Stimulated activated CD4-positive, alpha-beta T cell treated with anti-CD3 and anti-CD28 coated beads, Interleukin-12 subunit alpha, Interleukin-12 subunit beta, amount 100 ng/mL, for 48 hours (primary cell): ENCODE results near the gene FNDC3B.

Experiments used
- DNase-seq, 3 donors: peaks; one replicate each; pipeline ENCODE4 v3.0.0-alpha.2; 2020; ENCODE audit warnings: low read depth in 2 of 3, low spot score in 1 of 3

FNDC3B gene

DNA sequence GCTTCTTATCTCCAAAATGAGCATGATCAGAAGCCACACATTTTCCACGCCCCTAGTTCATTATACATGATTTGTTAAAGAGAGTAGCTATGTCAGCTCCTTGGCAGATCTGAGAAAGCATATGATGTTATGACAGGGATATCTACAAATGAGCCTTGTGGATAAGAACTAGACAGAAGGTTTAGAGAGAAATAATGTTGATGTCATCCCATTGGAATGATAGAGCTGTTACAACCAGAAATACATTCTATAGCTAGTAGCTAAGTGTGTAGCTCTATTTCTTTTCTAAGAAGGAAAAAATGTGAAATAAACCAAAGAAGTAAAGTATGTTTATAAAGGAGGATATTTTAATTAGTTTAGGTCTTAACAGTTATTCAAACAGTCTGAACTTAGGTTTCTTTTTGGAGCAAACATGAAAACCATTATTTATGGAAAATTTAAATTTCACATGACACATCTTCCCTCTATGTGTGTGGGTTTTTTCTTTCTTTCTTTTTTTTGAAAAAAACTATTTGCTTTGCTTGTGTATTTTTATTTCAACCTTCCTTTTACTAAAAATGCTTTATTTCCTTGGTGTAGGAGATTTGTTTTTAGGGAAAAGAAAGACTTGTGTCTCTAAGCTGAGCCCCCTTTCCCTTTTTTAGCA is 241.2 kb downstream of the FNDC3B start:
- no peak for DNase-seq

DNA sequence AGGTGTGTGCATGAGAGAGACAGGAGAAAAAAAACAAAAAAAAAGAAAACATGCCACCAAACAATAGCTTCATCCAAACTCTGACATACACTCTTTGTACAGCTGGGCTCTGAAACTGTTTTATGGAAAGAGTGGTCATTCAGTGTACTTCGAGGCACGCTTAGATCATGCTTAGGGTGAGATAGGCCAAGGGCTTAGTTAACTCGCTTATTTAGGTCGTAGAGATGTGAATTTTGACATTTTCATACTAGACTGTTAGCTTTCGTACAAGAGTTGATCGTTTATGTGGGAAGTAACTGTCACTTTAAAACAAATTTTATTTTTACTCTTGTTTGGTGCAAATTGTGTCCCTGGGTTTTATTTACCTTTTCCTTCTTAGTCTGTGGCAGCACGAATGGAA is 242.5 kb downstream of the FNDC3B start:
- no peak for DNase-seq

DNA sequence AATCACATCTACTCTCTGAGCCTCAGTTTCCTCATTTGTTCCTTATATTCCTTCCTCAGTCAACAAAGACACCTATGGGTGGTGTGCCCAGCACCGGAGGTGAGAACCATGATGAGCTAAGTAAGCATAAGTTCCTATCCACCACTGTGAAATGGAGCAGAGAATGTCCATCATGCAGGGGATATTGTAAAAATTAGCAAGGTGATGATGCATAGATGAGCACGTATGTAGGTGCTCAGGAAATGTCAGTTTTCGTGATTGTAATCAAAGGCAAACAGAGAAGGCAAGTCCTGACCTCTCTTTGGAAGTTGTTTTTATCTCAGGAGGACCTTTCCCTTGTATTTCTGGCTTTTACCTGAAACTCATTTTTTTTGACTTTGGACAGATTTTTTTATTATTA is 243.5 kb downstream of the FNDC3B start:
- no peak for DNase-seq

DNA sequence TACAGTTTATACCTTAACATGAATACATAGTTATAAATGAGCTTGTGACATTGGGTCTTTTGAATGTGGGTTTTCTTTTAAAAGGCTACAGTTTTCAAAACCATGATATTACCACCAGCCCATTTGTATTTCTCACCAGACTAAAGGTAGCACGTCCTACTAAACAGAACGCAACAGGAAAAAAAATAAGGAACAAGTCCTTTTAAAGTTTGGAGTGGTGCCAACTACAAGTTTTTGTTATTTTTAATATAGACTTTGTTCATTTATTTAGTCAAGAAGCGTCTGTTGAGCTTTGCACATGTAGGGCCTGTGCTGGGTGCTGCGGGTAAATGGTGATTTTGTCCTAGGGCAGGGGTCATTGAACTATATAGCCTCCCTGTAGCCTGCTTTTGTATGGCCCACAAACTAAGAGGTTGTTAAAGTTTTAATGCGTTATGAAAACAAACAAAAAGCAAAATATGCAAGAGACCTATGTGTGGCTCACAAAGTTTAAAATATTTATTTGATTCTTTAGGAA is 244.5 kb downstream of the FNDC3B start:
- no peak for DNase-seq

DNA sequence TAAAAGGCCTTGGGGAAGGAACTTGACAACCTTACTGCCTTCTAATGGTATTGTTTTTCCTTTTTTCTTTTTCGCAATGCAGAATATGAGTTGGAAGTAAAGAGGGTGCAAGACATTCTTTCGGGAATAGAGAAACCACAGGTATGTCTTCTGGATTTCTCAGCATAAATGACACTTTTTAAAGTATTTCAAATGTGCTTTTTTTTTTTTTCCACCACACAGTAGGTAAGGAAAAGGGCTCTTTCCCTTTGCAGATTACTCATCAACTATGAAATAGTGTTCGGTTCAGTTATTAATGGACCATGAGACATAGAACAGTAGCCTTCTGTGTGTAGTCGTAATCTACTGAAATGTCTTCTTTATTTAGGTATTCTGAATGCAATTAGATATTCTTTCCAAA is 246.5 kb downstream of the FNDC3B start:
- no peak for DNase-seq

DNA sequence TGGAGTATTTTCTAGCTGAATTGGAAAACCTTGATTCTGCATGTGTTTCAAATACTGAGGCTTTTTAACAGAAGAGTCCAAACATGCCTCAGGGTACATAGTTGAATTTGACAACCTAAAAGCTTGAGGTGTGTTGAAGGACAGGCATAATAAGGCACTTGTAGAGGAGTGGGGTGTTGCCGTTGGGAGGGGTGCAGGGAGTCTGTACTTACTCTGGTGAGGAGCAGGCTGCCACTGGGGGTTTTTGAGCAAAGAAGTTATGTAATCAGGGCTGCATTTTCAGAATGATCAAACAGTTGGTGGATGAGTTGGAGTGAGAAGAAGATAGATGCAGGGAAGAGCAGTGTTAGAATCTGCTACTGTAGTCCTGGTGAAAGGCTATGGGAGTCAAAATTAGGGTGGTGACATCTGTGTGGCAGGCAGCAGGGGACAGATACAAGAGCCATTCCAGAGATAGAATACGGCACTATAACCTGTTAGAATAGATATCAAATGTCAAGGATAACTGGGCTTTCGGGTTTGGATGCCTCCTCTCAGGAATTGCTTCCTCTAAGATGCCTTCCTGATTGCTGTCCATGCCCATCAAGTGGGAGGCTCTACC is 247.3 kb downstream of the FNDC3B start:
- no peak for DNase-seq

DNA sequence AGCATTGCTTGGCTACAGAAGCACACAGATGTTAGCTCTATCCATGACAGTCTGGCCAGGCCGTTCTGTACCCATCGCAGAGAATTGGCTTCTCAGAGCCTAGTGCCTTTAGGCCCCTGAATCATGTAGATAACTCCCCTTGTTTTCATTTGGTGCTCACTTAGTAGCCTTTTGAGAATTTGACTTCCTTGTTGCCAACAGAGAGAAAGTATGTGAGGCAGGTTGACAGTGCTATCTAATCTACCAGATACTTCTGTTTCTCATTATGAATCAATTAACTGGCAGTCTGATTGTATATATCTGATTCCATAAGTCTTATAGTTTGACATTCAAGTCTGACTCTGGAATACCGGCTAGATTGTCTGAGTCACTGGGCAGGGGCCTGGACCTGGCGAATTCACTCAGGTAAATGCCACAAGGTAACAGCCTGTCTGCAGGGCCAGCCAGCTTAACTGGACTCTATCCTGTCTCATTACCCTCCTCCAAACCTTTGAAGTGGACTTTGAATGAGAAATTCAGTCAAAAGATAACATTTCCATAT is 248.6 kb downstream of the FNDC3B start:
- DNase-seq: no peak

DNA sequence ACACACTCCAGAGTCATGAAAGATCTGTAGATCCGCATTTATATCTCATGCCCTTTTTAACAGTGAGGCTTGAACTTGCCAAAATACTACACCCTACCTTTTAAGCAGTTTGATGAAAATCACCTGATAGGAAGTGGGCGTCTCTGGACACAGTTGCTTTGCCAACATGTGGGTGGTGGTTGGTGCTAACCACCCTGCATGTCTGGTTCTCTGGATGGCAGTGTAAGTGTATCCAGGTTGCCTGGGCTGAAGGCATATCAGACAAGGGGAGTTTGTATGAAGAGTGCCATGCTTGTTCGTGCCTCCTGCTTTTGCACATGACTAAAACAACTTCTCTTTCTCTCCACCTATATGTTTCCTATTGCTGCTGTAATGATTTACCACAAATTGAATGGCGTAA is 249.3 kb downstream of the FNDC3B start:
- DNase-seq: no peak

DNA sequence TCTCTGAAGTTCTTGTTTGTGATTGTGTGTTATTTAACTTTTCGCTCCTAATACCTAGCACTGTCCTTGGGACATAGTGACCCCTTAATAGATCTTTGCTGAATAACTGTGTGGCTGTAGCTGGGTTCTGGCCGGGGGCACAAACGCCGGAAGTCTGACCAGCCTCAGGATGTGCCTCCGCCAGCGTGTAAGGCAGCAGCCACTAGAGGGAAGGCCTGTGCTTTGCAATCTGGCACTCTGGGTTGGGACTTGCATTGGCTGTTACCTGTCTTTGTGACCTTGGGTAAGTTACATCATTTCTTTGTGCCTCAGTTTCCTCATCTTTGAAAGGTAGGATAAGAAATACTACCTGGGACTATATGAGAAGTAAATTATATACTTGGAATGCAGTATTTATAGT is 250.2 kb downstream of the FNDC3B start:
- no peak for DNase-seq

DNA sequence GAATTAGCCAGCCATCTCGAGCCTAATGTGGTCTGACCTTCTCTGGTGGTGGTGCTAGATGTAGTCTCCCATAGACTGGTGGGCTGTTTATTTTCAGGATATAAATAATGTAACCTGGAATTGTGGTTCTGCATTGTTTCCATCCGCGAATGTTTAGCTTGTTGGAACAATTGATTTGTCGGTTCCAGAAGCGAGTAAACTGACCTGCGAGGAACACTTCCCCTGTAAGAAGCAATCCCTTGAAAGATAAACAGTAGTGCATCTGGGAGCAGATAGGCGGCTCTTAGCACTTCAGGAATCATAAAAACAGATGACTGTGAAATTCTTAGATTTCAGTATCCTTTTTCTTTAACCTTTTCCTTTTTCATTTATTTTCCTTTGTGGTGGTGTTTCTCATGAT is 251.1 kb downstream of the FNDC3B start:
- no peak for DNase-seq

DNA sequence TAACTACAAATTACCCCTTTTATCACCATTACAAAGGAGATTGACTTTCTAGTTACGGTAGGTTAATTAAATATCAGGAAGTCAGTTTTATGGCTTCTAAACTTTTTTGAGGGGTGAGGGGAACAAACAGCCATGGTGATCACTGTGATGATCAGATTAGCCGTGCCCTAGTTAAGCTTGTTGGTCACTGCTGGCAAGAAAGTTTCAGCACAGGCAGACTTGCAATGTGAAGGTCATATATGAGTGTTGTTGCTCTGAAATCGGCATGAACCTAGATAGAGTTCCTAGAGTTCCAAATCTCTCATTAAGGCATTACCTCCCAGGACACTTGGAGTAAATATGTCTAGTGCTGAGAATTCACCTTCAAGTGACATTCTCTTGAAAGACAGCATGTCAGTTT is 252.3 kb downstream of the FNDC3B start:
- DNase-seq: no peak

DNA sequence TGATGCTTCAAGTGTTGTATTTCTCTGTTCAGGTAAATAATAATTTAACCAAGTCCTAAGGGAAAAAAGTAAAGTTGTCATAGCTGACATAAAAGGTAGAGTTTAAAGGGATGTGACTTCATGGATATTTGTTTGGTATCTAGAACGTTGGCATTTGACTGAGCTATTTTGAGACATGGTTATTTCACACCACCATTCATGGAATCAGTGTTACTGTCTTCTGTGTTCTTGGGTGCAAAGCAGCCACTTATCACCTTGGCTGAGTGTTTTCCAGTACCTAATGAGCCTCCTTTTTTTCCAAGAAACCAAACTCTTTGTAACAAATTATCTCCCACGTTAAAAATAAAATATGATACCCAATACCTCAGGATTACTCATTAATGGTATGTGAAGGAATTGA is 253.0 kb downstream of the FNDC3B start:
- DNase-seq: no peak

DNA sequence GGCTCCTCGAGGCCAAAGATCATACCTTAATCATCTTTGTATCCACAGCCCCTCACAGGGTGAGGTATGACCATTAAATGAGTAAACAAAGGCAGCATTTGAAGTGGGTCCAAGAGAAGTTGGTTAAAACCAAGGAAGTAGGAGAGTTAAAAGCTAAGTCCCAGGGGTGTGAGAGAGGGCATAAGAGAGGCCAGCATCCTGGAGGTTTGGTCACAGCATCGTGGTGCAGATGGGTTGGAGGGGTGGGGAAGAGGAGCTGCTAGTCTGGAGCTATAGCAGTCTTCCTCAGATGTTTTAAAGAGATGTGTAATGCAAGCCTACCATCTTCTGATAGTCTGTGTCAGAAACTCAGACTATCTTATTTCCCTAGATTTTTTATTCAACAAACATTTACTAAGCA is 253.7 kb downstream of the FNDC3B start:
- no peak for DNase-seq

DNA sequence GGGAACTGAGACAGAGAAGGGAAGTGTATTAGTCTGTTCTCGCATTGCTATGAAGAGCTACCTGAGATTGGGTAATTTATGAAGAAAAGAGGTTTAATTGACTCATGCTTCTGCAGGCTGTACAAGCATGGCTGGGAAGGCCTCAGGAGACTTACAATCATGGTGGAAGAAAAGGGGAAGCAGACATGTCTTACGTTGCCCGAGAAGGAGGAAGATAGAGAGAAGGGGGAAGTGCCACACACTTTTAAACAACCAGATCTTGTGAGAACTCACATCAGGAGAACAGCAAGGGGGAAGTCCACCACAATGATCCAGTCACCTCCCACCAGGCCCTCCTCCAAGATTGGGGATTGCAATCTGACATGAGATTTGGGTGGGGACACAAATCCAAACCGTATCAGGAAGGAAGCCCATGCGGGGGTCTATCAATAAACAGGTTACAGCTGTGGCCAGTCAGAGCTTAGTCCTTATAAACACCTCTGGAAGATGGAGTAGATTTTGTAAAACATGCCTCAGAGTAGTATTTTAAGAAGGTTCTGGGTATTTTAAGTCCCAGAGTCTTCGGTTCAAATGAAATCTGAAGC is 254.9 kb downstream of the FNDC3B start:
- DNase-seq: no peak

DNA sequence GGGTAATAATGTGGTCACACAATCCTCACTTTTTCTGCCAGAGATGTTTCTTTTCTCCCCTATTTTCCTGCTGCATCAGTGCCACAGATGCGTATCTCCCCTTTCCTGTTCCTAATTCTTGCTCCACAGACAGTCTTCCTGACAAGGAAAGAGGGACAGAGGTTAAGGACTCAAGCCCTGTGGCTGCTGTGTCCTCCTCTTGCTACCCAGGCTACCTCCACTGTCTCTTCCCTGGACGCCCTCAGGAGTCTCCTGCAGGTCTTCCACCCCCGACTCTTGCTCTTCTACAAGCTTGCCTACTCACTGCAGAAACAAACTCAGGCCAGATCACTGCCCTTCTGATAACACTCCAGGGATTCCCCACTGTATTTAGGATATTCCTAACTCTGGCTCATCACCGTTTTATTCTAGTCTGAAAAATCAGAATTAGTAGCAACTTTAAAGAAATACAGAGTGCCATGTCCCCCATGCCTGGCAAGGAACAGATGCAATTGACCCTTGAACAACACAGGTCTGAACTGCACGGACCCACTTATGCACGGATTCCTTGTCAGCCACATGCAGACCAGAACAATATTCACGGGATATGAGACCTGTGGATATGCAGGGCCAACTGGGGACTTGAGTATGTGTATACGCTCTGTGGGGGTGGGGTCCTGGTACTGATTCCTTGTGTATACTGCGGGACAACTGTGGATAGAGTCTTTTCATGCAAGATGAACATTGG is 257.0 kb downstream of the FNDC3B start:
- DNase-seq: no peak

DNA sequence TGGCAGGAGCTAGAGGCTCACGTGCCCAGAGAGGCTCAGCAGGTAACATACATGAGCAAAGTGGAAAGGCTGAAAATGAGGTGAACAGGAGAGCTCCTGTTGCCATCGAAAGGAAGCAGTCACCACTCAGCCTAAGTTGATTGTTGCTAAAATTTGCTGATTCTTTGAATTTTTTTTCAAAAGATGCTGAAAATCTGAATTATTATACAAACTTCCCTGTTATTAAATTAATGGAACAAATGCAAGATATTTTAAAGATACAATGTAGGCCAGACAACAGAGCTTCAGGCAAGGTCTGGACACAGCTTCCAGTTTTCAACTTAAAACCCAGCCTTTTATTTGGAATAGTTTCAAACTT is 257.6 kb downstream of the FNDC3B start:
- no peak for DNase-seq

DNA sequence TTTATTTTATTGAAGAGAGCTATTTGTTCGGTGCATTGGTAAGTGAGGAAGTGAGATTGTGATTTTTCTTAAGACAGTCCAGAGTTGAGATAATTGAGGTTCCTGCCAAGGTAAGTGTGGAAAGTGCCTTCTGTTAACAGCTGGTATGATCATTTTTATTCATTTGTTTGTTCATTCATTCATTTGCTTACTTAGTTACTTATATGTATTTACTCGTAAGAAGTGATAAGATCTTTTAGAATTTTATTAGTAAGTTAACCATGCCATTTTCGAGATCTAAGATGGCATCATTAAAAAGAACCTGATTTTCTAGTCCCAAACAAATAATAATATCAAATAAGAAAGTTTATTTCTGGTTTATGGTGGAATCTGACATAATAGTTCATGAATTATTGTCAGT is 258.9 kb downstream of the FNDC3B start:
- DNase-seq: no peak

DNA sequence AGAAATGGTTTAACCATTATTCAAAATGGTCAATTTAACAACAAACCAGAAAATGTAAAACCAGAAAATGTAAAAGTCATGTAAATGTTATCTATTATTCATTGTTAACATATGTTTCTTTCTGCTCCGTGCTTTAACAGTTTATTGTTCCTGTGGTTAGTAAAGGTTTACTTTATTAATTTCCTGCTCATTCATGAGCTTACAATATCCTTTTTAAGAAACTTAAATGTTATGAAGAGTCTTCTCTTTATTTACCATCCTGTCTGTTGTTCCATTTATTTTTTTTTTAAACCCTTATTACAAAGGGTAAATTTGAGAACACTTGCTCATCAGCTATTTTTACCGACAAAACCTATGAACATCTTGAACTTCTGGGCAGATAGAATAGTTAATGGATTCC is 260.8 kb downstream of the FNDC3B start:
- DNase-seq: no peak

DNA sequence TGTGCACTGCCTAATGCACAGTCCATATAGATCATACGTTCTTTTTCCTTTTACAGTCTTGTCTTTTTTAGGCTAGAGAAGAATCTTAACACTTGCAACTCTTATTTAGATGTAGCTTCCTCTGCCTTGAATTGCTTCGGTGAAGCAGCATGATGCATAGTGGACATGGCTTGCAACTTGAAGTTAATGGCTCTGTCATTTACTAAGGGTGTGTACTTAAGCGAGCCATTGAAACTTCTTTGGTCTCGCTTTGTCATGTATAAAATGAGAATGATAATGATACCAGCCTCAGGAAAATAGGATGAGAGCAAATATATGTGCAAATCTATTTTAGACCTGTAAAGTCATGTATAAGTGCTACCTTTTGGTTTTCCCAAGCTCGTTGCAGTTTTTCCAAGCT is 261.5 kb downstream of the FNDC3B start:
- DNase-seq: no peak

DNA sequence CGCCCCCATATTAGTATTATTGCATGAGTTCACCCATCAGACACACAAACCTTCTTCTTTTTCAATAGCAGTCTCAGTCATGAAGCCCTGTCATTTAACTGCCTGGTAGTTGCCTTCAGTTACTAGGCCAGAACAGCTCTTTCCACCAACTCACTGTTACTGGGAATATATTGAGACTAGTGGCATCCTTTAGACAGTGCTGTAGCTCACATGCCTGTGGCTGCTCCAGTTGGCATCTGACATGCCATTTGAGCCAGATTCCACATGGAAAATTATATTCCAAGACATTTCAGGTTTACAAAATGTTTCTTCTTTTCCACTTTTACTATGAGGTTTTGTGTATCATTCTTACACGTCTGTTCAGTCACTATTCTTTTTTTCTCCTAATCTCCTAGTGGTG is 262.8 kb downstream of the FNDC3B start:
- no peak for DNase-seq

DNA sequence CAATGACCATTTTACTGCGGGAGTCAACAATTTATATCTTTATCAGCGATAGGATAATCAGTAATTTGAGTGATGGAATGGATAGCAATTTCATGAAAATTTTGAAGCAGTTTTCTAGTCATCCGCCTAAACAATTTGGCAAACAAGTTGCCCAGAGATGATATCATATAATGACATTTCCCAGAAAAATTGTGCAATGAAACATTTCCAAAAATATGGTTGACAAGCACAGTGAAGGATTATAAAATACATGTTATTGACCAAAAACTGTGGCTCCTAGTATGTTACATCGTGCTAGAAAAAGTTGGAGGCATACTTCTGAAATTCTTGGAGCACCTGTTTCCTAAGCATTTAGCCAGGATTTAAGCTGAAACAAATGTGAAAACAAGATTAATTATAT is 263.8 kb downstream of the FNDC3B start:
- no peak for DNase-seq

DNA sequence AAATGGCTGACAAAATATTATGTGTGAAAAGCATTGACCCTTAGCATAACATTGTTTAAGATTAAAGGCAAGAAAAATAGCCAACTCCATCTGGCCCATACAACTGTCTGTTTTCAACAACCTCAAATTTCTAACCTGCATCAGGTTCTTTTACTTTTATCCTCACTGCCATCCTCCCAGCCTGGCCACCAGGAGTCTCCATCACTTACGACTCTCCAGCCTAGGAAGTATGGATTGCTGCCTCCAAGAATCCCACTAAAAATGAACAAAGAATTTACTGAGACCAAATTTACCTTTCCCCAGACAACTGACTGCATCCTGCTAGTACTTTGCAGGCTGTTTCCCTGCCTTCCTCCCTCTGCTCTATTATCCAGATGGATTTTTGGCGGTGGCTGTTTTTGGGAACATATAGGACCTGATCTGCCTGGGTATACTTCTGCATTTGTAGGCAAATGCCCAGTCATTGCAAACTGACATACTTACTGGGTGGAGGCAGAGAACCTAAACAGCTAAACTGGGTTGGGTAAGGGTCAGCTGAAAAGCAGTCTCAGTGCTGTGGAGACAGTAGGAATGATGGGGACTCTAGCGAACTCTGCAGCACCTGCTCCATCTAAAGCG is 264.7 kb downstream of the FNDC3B start:
- DNase-seq: no peak
